Neuronal stem cell (in vitro differentiated cells): Measurements from ENCODE around the gene PCDHGB2.
"Not testable (repeated sequence)": the region's sequence is repeated elsewhere in the genome, so short reads cannot be mapped to it uniquely, and the experiment has no call there.

Experiments used
- DNase-seq: peaks from one replicate; pipeline ENCODE4 v3.0.0-alpha.2; 2013; ENCODE audit warnings: low spot score
- H2AFZ ChIP-seq: one replicate; pipeline ENCODE4 v1.6.1; 2013; ENCODE audit warnings: mild to moderate bottlenecking, low read length, inconsistent platforms
- H2AK5ac ChIP-seq: 2 replicates; pipeline ENCODE4 v1.6.1; 2013; ENCODE audit warnings: low read depth, mild to moderate bottlenecking, inconsistent platforms, low read length, moderate library complexity, mixed read lengths
- H2BK120ac ChIP-seq: 2 replicates; pipeline ENCODE4 v1.6.1; 2013; ENCODE audit warnings: low read depth, mild to moderate bottlenecking, inconsistent platforms, low read length, moderate library complexity, mixed read lengths
- H2BK12ac ChIP-seq: one replicate; pipeline ENCODE4 v1.6.1; 2013; ENCODE audit warnings: low read length, inconsistent platforms
- H2BK15ac ChIP-seq: 2 replicates; pipeline ENCODE4 v1.6.1; 2013; ENCODE audit warnings: mild to moderate bottlenecking, low read length, inconsistent platforms, mixed read lengths
- H2BK5ac ChIP-seq: one replicate; pipeline ENCODE4 v1.6.1; 2013; ENCODE audit warnings: inconsistent platforms, mild to moderate bottlenecking, low read length, moderate library complexity
- H3K14ac ChIP-seq: one replicate; pipeline ENCODE4 v1.6.1; 2013; ENCODE audit warnings: low read length, inconsistent platforms
- H3K18ac ChIP-seq: 2 replicates; pipeline ENCODE4 v1.6.1; 2013; ENCODE audit warnings: low read length, inconsistent platforms
- H3K23ac ChIP-seq: 2 replicates; pipeline ENCODE4 v1.6.1; 2013; ENCODE audit warnings: low read depth, mild to moderate bottlenecking, mixed read lengths, low read length, inconsistent platforms; ENCODE audit not compliant: poor library complexity
- H3K27ac ChIP-seq: replicated peaks from 3 replicates; pipeline ENCODE4 v1.5.1; 2013; ENCODE audit warnings: low read length, inconsistent platforms
- H3K27me3 ChIP-seq, 3 experiments: 2 replicates each; pipeline ENCODE4 v1.6.1; 2013; ENCODE audit warnings: low read length in 3 of 3, mild to moderate bottlenecking in 2 of 3, inconsistent platforms in 1 of 3, low read depth in 1 of 3, mixed read lengths in 1 of 3, moderate library complexity in 1 of 3; ENCODE audit not compliant: control insufficient read depth in 3 of 3, insufficient read depth in 3 of 3
- H3K36me3 ChIP-seq, 2 donors: replicated peaks in 1 of 2; 2 replicates each; pipeline ENCODE4 v1.6.1; 2013; ENCODE audit warnings: low read length in 2 of 2; ENCODE audit not compliant: control insufficient read depth in 2 of 2, insufficient read depth in 2 of 2
- H3K4ac ChIP-seq: 2 replicates; pipeline ENCODE4 v1.6.1; 2013; ENCODE audit warnings: inconsistent platforms, mild to moderate bottlenecking, low read length, moderate library complexity
- H3K4me1 ChIP-seq, 2 donors: 1 replicate in 1 of 2; 2 replicates in 1 of 2; pipeline ENCODE4 v1.6.1; 2013; ENCODE audit warnings: low read length in 2 of 2, low read depth in 1 of 2; ENCODE audit not compliant: control insufficient read depth in 2 of 2, insufficient read depth in 1 of 2
- H3K4me2 ChIP-seq: one replicate; pipeline ENCODE4 v1.6.1; 2013; ENCODE audit warnings: mild to moderate bottlenecking, low read length, inconsistent platforms; ENCODE audit not compliant: insufficient read depth, poor library complexity, severe bottlenecking
- H3K4me3 ChIP-seq, 2 donors: 2 replicates each; pipeline ENCODE4 v1.5.1; 2013; ENCODE audit warnings: low read length in 2 of 2, mild to moderate bottlenecking in 2 of 2, inconsistent platforms in 1 of 2, moderate library complexity in 1 of 2
- H3K79me1 ChIP-seq: one replicate; pipeline ENCODE4 v1.6.1; 2013; ENCODE audit warnings: low read depth, mild to moderate bottlenecking, inconsistent platforms, low read length, moderate library complexity
- H3K9ac ChIP-seq: one replicate; pipeline ENCODE4 v1.6.1; 2013; ENCODE audit warnings: mild to moderate bottlenecking, low read depth, low read length, inconsistent platforms; ENCODE audit not compliant: poor library complexity
- H3K9me3 ChIP-seq, 2 donors: replicated peaks in 1 of 2; 2 replicates each; pipeline versions ENCODE3 to v1.6.1; 2013; ENCODE audit warnings: low read length in 2 of 2, mild to moderate bottlenecking in 2 of 2, inconsistent platforms in 1 of 2, low read depth in 1 of 2, mixed read lengths in 1 of 2, moderate library complexity in 1 of 2; ENCODE audit not compliant: control insufficient read depth in 2 of 2, insufficient read depth in 1 of 2
- H4K8ac ChIP-seq: one replicate; pipeline ENCODE4 v1.6.1; 2013; ENCODE audit warnings: low read depth, mild to moderate bottlenecking, inconsistent platforms, low read length, moderate library complexity
- H4K91ac ChIP-seq: one replicate; pipeline ENCODE4 v1.6.1; 2013; ENCODE audit warnings: low read length, low read depth, mild to moderate bottlenecking, inconsistent platforms; ENCODE audit not compliant: poor library complexity
- WGBS, 2 donors: extraction: QIAGEN DNeasy Blood & Tissue Kit; methylation state at CpG; one replicate each; pipeline ENCODE4 v1.1.7; 2013; ENCODE audit warnings: missing lambda C conversion rate in 2 of 2, mixed read lengths in 1 of 2; ENCODE audit not compliant: insufficient read length in 2 of 2, insufficient replicate concordance in 1 of 2; ENCODE audit errors: extremely low coverage in 2 of 2; 5-methylcytosine and 5-hydroxymethylcytosine counted together

PCDHGB2 gene

DNA sequence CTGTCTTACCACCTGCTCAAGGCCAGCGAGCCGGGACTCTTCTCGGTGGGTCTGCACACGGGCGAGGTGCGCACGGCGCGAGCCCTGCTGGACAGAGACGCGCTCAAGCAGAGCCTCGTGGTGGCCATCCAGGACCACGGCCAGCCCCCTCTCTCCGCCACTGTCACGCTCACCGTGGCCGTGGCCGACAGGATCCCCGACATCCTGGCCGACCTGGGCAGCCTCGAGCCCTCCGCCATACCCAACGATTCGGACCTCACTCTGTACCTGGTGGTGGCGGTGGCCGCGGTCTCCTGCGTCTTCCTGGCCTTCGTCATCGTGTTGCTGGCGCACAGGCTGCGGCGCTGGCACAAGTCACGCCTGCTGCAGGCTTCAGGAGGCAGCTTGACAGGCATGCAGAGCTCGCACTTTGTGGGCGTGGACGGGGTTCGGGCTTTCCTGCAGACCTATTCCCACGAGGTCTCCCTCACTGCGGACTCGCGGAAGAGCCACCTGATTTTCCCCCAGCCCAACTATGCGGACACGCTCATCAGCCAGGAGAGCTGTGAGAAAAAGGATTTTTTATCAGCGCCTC lies 18.9 kb upstream of the PCDHGB2 start:
- not testable (repeated sequence) for H3K36me3 ChIP-seq, H3K4me2 ChIP-seq, H3K14ac ChIP-seq, H4K91ac ChIP-seq, H3K18ac ChIP-seq, H3K27ac ChIP-seq, H3K27me3 ChIP-seq, H3K9ac ChIP-seq, H2BK12ac ChIP-seq, H2AK5ac ChIP-seq, H4K8ac ChIP-seq, H2BK5ac ChIP-seq, H2BK120ac ChIP-seq, DNase-seq, H3K79me1 ChIP-seq, H3K4me3 ChIP-seq, H3K23ac ChIP-seq, H2BK15ac ChIP-seq, H2AFZ ChIP-seq, H3K4me1 ChIP-seq, H3K4ac ChIP-seq
- H3K9me3 ChIP-seq: peaks cover 20 to 32% of the 10 kb centered on the region in 2 donors
- WGBS, 2 donors: no CpG with 5 or more reads among the region's 45 CpGs

DNA sequence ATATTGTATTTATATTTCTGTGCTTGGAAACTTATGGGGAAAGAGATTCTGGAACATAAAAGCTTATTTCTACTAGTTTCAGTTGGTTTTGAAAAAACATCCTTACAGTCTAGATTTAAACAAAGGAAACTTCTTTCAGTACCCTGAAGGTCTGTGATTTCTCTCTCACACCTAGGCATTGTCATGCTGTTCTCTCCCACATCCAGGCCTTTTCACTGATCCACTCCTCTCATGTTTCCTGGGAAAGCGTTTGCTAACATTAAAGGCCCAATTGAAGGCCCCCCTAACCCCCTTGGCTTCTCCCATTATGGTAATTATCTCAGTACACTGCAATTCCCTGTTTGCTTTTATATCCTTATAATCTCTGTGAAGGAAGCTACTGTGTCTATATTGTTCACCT lies 17.0 kb upstream of the PCDHGB2 start:
- no peaks in the 10 kb centered on the region for H3K36me3 ChIP-seq
- no peak overlapping the region for H3K27ac ChIP-seq
- H4K91ac ChIP-seq: no peak overlapping the region
- H2AFZ ChIP-seq: no peak overlapping the region
- H3K9me3 ChIP-seq: peaks cover 22 to 32% of the 10 kb centered on the region in 2 donors
- H3K4me1 ChIP-seq: no peaks in the 10 kb centered on the region
- H3K18ac ChIP-seq: no peak overlapping the region
- WGBS, 2 donors: no CpG with 5 or more reads among the region's 1 CpG
- no peak for DNase-seq
- no peak overlapping the region for H2BK15ac ChIP-seq
- H3K27me3 ChIP-seq: no peaks in the 10 kb centered on the region
- no peak overlapping the region for H2BK5ac ChIP-seq
- H2BK12ac ChIP-seq: no peak overlapping the region
- H3K4me2 ChIP-seq: no peak overlapping the region
- H4K8ac ChIP-seq: no peak overlapping the region
- no peak overlapping the region for H3K23ac ChIP-seq
- H3K14ac ChIP-seq: no peak overlapping the region
- H3K4ac ChIP-seq: no peak overlapping the region
- no peak overlapping the region for H2BK120ac ChIP-seq
- no peak overlapping the region for H3K4me3 ChIP-seq
- no peaks in the 10 kb centered on the region for H3K79me1 ChIP-seq
- H2AK5ac ChIP-seq: no peak overlapping the region
- no peak overlapping the region for H3K9ac ChIP-seq

DNA sequence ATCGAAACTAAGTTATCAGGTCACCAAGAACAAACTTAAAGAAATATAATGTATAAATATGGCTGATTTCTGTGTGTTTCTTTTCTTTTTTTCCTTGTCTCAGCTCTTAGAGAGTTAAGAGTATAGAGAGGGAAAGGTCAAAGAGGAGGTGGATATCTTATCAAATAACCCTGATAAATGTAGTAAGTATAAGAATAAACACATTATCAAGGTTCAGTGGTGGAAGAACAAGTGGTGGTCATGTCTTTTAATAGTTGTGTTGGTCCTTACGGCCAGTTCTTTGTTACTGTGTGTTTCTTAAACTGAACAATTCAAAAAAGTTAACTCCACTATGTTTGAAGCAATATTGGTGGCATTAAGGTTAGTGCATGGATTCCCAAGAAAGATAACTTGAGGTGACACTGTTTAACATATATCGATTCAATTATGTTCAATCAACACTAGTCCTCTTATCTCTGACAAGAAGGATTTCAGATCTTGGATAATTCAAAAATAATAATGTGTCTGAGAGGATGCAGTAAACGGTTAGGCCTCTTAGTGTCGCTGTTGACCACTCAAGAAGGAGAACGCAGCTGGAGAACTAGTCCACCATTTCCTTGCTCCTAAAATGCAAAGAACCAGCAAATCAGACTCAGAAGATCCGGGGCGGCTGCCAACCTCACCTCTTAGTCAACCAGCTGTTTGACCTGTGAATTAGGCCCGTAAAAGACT lies 16.4 kb upstream of the PCDHGB2 start, which contains the start of gene PCDHGA3:
Gene PCDHGA3, plus strand, starts transcription at position 588 of the 711 bp plus-strand sequence. CDS start 205 bp downstream, outside the sequence.
- H3K27me3 ChIP-seq: no peaks in the 10 kb centered on the region
- no CpG with 5 or more reads among the region's 9 CpGs for WGBS, 2 donors
- H4K91ac ChIP-seq: no peak within 1 kb of the TSS
- no peak within 1 kb of the TSS for H2AK5ac ChIP-seq
- no peak within 1 kb of the TSS for H3K9ac ChIP-seq
- H3K4me1 ChIP-seq: no peaks in the 10 kb centered on the region
- peak within 1 kb of the TSS in 1 of 2 donors; percentile 25 for H3K4me3 ChIP-seq
- no peak within 1 kb of the TSS for H3K4me2 ChIP-seq
- peaks cover 20 to 32% of the 10 kb centered on the region in 2 donors for H3K9me3 ChIP-seq
- no peak within 1 kb of the TSS for H3K14ac ChIP-seq
- no peaks in the 10 kb centered on the region for H3K36me3 ChIP-seq
- H3K23ac ChIP-seq: no peak within 1 kb of the TSS
- peak within 1 kb of the TSS; percentile 54 for H2AFZ ChIP-seq
- H2BK15ac ChIP-seq: no peak within 1 kb of the TSS
- no peak for DNase-seq
- H3K4ac ChIP-seq: no peak within 1 kb of the TSS
- H2BK120ac ChIP-seq: no peak within 1 kb of the TSS
- H3K18ac ChIP-seq: no peak within 1 kb of the TSS
- H3K27ac ChIP-seq: no peak within 1 kb of the TSS
- no peak within 1 kb of the TSS for H4K8ac ChIP-seq
- H3K79me1 ChIP-seq: no peaks in the 10 kb centered on the region
- H2BK5ac ChIP-seq: no peak within 1 kb of the TSS
- H2BK12ac ChIP-seq: no peak within 1 kb of the TSS

DNA sequence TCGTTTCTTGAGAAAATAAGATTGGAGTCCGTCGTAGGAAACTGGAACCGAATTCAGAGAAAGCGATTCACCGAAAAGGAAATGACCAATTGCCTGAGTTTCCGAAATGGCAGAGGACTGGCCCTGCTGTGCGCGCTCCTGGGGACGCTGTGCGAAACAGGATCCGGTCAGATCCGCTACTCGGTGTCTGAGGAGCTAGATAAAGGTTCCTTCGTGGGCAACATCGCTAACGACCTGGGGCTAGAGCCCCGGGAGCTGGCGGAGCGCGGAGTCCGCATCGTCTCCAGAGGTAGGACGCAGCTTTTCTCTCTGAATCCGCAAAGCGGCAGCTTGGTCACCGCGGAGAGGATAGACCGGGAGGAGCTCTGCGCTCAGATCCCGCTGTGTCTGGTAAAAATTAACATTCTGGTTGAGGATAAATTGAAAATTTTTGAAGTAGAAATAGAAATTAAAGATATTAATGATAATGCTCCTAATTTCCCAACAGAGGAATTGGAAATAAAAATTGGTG lies 15.8 kb upstream of the PCDHGB2 start:
- Histone ChIP-seq H3K27ac (no peak overlapping the region), H3K9ac (no peak overlapping the region), H2BK120ac (no peak overlapping the region), H3K4me3 (peak overlapping the region in 1 of 2 donors; percentile 25), H3K14ac (no peak overlapping the region), H2BK15ac (no peak overlapping the region), H3K18ac (no peak overlapping the region), H3K9me3 (peaks cover 20 to 32% of the 10 kb centered on the region in 2 donors), H2AFZ (peak overlapping the region; percentile 54), H2BK12ac (no peak overlapping the region), H2AK5ac (no peak overlapping the region), H4K8ac (no peak overlapping the region), H3K23ac (no peak overlapping the region), H3K79me1 (no peaks in the 10 kb centered on the region), H3K36me3 (no peaks in the 10 kb centered on the region), H4K91ac (no peak overlapping the region), H3K4ac (no peak overlapping the region), H2BK5ac (no peak overlapping the region), H3K4me1 (no peaks in the 10 kb centered on the region), H3K27me3 (no peaks in the 10 kb centered on the region), H3K4me2 (no peak overlapping the region)
- no peak for DNase-seq
- no CpG with 5 or more reads among the region's 31 CpGs for WGBS, 2 donors
